ENCODE data around the gene SNAP25.

SNAP25 gene

GRCh38 chr20:10264166-10264558 is 45.5 kb downstream of the SNAP25 start:
- no peak for DNase-seq

GRCh38 chr20:10268636-10269035 is 50.0 kb downstream of the SNAP25 start:
- DNase-seq = no peak

- DNase-seq = no peak
These were observed 52.0 kb downstream of the SNAP25 start for GRCh38 chr20:10270630-10271029.

- no peak for DNase-seq
These were observed 53.0 kb downstream of the SNAP25 start for GRCh38 chr20:10271494-10272219.

- DNase-seq = no peak
These were observed 58.4 kb downstream of the SNAP25 start for GRCh38 chr20:10276878-10277580.

GRCh38 chr20:10277616-10278015 is 59.0 kb downstream of the SNAP25 start:
- no peak for DNase-seq

GRCh38 chr20:10278412-10278811 is 59.8 kb downstream of the SNAP25 start:
- DNase-seq = no peak

GRCh38 chr20:10280018-10280908 is 61.6 kb downstream of the SNAP25 start:
- DNase-seq = no peak

GRCh38 chr20:10281911-10282310 is 63.3 kb downstream of the SNAP25 start:
- no peak for DNase-seq

GRCh38 chr20:10282979-10283456 is 64.4 kb downstream of the SNAP25 start:
- DNase-seq = no peak

GRCh38 chr20:10286356-10286755 is 67.7 kb downstream of the SNAP25 start:
- DNase-seq = no peak

GRCh38 chr20:10288421-10288820 is 69.8 kb downstream of the SNAP25 start:
- DNase-seq = no peak

- no peak for DNase-seq
These were observed 70.5 kb downstream of the SNAP25 start for GRCh38 chr20:10288954-10289646.

- no peak for DNase-seq
These were observed 73.1 kb downstream of the SNAP25 start for GRCh38 chr20:10291568-10292248.

GRCh38 chr20:10297223-10297622 is 78.6 kb downstream of the SNAP25 start:
- no peak for DNase-seq

GRCh38 chr20:10297684-10298240 is 79.1 kb downstream of the SNAP25 start:
- DNase-seq = no peak

GRCh38 chr20:10300582-10301446 is 82.2 kb downstream of the SNAP25 start:
- DNase-seq = no peak

GRCh38 chr20:10303852-10304251 is 85.2 kb downstream of the SNAP25 start:
- no peak for DNase-seq

- no peak for DNase-seq
These were observed 85.9 kb downstream of the SNAP25 start for GRCh38 chr20:10304471-10305046.

Measured in NCI-H345 (cell line).